Tibial artery (tissue), 4 donors: ENCODE measurements around the gene C1orf21.
A peak's percentile ranks its signal among the peaks of the same experiment; 100 is the strongest.

Experiments
- DNase-seq, 2 donors: peaks; one replicate each; pipeline ENCODE4 v3.0.0-alpha.2; 2019
- H3K27ac ChIP-seq, 2 donors: fragments of 200-600 bp; sonication (generic) in 1 of 2; 1 replicate in 1 of 2; 2 replicates in 1 of 2; pipeline ENCODE4 v1.5.1; 2018 to 2019; ENCODE audit warnings: mild to moderate bottlenecking in 1 of 2
- H3K27me3 ChIP-seq, 2 donors: fragments of 200-600 bp; sonication (generic) in 1 of 2; one replicate each; pipeline versions ENCODE4 v1.5.1 to v1.6.0; 2016 to 2019
- H3K36me3 ChIP-seq, 3 donors: fragments of 200-600 bp; sonication (generic) in 2 of 3; one replicate each; pipeline ENCODE4 v1.5.1; 2016 to 2019; ENCODE audit warnings: mild to moderate bottlenecking in 2 of 3
- H3K4me1 ChIP-seq, 4 donors: fragments of 200-600 bp; sonication (generic) in 2 of 4; 1 replicate in 3 of 4; 2 replicates in 1 of 4; pipeline ENCODE4 v1.5.1; 2016 to 2019
- H3K4me3 ChIP-seq, 2 donors: fragments of 200-600 bp; sonication (generic) in 1 of 2; 1 replicate in 1 of 2; 2 replicates in 1 of 2; pipeline ENCODE4 v1.5.1; 2018 to 2019; ENCODE audit warnings: mild to moderate bottlenecking in 2 of 2
- H3K9me3 ChIP-seq, 3 donors: fragments of 200-600 bp; sonication (generic) in 1 of 3; one replicate each; pipeline ENCODE4 v1.5.1; 2016 to 2019
- CTCF ChIP-seq, 2 experiments: fragments of 200-600 bp in 1 of 2; fragments of 450-650 bp in 1 of 2; IDR thresholded peaks; one replicate each; pipeline ENCODE4 v1.5.1; 2017 to 2019; ENCODE audit warnings: antibody characterized with exemption in 2 of 2, mild to moderate bottlenecking in 1 of 2, moderate library complexity in 1 of 2
- intact Hi-C: fragments of 100-400 bp; cut with DNase I; formaldehyde crosslinking; loops from one replicate; pipeline ENCODE4 v1.15.0; 2023; ENCODE audit warnings: low total_unique reads

Gene C1orf21

DNA sequence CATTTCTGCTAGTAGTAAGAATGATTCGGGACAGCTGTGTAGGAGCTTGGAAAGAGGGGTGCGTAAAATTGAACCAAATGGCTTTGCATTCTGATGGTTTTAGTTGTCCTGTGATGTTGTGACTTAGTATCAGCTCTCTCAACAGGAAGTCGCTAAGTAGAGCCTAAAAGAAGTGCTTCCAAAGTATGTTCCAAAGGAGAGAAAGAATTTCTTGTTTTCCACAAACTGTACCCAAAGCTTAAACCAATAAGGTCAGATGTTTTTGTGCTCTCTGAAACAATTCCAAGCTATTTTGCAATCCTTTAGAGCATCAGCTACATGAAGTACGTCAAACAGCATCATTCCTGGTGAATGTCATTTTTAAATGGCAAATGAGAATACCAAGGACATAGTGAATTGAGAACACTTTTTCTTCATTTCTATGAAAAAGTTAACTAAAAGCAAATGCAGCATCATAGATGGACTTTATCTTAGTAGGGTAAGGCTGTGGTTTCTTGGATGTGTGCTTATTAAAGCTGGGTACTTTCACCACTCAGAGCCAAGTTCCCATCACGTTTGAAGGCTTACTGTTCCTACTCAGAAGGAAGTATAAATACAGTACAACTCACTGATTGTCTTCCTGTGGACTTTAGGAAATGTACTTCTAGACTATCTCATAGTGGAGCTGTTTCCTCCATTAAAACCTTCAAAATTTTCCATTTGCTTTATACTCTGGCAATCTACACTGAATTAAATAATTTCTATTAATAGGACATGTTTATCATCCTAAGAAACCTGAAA lies 148.6 kb downstream of the C1orf21 start:
- Histone ChIP-seq H3K36me3 (no peaks in the 10 kb centered on the region), H3K4me3 (no peak overlapping the region), H3K4me1 (peaks cover 0 to 6% (median 0%) of the 10 kb centered on the region in 4 donors), H3K27ac (peak overlapping the region; percentile 47 to 63), H3K9me3 (peaks cover 0 to 13% (median 0%) of the 10 kb centered on the region in 3 donors), H3K27me3 (no peaks in the 10 kb centered on the region)
- no peak for TF ChIP-seq CTCF (IDR thresholded peaks at IDR 0.05)
- DNase-seq, result no peak
- intact Hi-C loops, result no loop called here

GRCh38 chr1:184536246-184536985 lies 149.6 kb downstream of the C1orf21 start:
- Histone ChIP-seq H3K36me3 (no peaks in the 10 kb centered on the region), H3K9me3 (peaks cover 0 to 13% (median 0%) of the 10 kb centered on the region in 3 donors), H3K27ac (no peak overlapping the region), H3K4me1 (peaks cover 0 to 6% (median 0%) of the 10 kb centered on the region in 4 donors), H3K27me3 (no peaks in the 10 kb centered on the region), H3K4me3 (no peak overlapping the region)
- no peak for DNase-seq
- intact Hi-C loops, result no loop called here
- TF ChIP-seq CTCF (IDR thresholded peaks at IDR 0.05), result no peak

- TF ChIP-seq CTCF (IDR thresholded peaks at IDR 0.05), result no peak
- intact Hi-C loops, result no loop called here
- H3K4me1 ChIP-seq, result peaks cover 0 to 5% (median 0%) of the 10 kb centered on the region in 4 donors
- DNase-seq, result no peak
- H3K9me3 ChIP-seq, result peaks cover 0 to 13% (median 0%) of the 10 kb centered on the region in 3 donors
- H3K36me3 ChIP-seq, result no peaks in the 10 kb centered on the region
- H3K27ac ChIP-seq, result no peak overlapping the region
- H3K4me3 ChIP-seq, result no peak overlapping the region
- H3K27me3 ChIP-seq, result no peaks in the 10 kb centered on the region
Measured at GRCh38 chr1:184539580-184539979, 152.8 kb downstream of the C1orf21 start.

DNA sequence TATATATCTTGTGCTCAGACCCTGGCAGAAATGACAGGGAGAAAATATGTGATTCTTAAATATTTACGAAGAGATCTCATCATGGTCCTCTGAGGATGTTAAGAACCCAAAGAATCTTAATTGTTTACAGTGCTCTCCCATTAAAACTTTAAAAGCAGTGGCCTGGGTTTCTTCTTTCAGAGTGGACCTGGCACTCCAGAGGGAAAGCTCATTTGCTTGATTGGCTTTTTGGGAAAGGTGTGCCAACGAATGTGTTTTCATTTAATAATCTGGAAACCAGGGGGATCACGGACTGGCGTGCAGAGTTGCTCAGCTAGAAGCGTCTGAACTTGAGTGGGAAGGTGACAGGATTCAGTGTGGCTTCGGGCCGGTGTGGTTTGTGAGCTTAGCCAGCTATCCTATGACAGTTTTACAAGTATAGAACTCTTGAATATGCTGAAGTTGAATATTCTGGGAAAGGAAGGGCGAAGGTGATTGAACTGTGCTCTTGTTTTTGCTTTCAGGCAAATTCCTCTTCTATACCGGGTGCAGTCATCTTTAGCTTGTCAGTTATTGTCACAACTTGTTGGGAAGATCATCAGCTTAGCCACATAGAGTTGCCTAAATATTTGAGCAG lies 154.8 kb downstream of the C1orf21 start:
- no peak for TF ChIP-seq CTCF (IDR thresholded peaks at IDR 0.05)
- Histone ChIP-seq H3K27ac (no peak overlapping the region), H3K36me3 (no peaks in the 10 kb centered on the region)

GRCh38 chr1:184542291-184542690 lies 155.5 kb downstream of the C1orf21 start:
- peaks cover 0 to 6% (median 0%) of the 10 kb centered on the region in 3 donors for H3K9me3 ChIP-seq
- H3K4me1 ChIP-seq, result no peaks in the 10 kb centered on the region
- H3K36me3 ChIP-seq, result no peaks in the 10 kb centered on the region
- intact Hi-C loops, result no loop called here
- DNase-seq, result no peak
- no peak for TF ChIP-seq CTCF (IDR thresholded peaks at IDR 0.05)
- H3K4me3 ChIP-seq, result no peak overlapping the region
- H3K27me3 ChIP-seq, result no peaks in the 10 kb centered on the region
- no peak overlapping the region for H3K27ac ChIP-seq

More for the DNA sequence above, 154.8 kb downstream of the C1orf21 start:
- Histone ChIP-seq H3K9me3 (peaks cover 0 to 6% (median 0%) of the 10 kb centered on the region in 3 donors), H3K4me3 (no peak overlapping the region), H3K27me3 (no peaks in the 10 kb centered on the region), H3K4me1 (no peaks in the 10 kb centered on the region)
- intact Hi-C loops, result no loop called here
- DNase-seq, result no peak
